HS-5 (cell line): Measurements from ENCODE around the gene GNG4.
"Not testable (repeated sequence)": the region's sequence is repeated elsewhere in the genome, so short reads cannot be mapped to it uniquely, and the experiment has no call there.

Source experiments
- DNase-seq: peaks from one replicate; pipeline ENCODE4 v3.0.0-alpha.2; 2012; ENCODE audit warnings: low read depth

GNG4 gene

DNA sequence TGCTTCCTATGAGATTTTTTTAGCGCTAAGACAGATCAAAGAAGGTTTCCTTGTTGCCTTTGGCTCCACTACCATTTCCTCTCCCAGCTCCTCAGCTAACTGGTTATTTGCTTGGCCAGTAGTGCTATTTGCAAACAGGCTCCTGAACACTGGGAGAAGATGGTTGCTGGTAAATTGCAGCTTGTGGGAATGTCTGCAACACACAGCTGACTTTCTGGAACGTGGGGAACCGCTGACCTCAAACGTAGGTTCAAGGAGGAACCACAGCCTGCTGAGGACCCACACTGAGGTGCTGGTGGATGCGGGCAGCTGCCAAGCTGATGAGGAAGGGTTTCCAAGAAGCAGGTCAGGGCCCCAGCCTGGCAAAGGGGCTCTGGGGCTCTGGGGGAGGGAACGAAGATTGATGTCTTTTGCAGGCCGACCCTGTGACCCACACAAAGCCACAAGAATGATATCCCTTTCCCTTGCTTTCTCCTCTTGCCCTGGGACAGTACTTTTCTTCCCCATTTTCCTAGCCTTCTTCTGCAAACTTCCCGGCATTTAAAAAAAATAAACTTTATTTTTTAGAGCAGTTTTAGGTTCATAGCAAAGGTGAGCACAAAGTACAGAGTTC, 24.8 kb downstream of the GNG4 start:
- no peak for DNase-seq

DNA sequence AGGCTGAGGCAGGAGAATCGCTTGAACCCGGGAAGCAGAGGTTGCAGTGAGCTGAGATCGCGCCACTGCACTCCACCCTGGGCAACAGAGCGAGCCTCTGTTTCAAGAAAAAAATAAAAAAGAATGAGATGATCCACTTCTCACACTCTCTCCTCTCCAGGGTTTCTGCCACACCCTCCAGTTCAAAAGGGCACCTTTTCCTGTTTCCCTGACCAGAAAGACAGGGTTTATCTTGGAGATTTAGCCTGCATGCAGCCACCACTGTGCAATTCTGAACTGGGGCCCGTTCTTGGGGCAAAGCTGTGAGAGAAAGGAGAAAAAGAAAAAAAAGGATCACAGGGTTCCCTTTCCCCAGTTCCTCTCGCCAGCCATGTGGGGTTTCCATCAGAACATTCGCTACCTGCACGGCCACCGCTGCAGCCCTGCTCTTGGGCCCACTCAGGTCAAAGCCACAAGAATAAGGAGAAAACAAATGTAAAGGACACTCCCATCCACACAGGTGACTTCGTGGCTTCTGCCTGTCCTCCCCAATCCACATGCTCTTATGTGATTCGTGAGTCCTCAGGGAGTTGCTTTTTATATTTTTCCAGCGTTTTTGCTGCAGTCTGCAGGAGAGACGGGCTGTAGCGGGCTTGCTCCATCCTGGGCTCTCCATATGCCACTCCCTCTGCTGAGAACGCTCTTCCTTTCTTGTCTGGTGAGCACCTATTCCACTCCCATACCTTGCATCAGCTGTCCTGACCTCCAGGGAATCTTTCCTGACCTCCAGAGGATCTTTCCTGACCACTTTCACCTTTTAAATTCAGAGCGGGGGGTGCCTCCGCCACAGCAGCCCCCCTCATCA, 26.4 kb downstream of the GNG4 start:
- no peak for DNase-seq

DNA sequence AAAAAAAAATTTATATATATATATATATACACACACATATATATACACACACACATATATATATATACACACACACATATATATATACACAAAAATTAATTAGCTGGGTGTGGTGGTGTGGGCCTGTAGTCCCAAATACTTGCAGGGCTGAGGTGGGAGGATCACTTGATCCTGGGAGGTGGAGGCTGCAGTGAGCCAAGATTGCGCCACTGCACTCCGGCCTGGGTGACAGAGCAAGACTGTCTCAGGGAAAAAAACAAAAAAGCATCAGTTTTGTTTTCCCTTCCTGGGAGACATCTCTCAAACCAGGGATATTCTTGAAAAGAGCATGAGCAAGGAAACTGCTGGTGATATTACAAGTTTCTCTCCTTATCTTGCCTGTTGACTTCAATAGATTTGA, 30.4 kb downstream of the GNG4 start:
- DNase-seq: not testable (repeated sequence)

DNA sequence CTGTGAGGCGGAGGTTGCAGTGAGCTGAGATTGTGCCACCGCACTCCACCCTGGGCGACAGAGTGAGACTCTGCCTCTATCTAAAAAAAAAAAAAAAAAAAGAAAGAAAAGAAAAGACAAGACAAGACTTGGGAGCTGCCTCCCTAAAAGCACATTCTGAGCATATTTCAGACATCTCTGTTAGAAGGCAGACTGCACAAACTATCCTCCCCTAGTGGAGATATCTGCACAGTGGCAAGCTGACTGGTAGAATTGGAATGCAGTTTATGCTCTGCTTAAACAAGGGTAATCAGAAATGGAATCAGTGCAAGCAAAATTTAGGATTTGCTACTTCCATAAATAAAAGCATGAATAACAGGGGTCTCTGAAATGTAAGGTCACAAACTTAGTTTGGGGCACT, 31.8 kb downstream of the GNG4 start:
- DNase-seq: peak; percentile 19

DNA sequence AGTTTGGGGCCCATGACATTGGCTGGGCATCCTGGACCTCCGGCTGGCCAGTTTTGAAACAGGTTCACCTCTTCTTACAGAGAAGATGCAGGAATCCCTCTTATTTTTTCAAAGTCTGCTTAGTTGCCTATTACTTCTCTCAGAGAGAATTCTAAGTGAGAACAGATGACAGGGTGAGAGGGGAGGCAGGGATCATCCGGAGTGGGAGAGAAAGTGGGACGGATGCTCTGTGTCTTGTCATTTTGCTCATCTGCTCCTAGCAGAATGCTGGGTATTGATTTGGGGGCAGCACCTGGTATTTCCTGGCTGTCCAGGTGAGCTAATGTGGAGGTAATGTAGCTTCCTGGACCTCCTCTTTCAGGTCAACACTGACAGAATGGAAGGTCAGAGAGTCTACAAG, 32.4 kb downstream of the GNG4 start:
- DNase-seq: no peak

DNA sequence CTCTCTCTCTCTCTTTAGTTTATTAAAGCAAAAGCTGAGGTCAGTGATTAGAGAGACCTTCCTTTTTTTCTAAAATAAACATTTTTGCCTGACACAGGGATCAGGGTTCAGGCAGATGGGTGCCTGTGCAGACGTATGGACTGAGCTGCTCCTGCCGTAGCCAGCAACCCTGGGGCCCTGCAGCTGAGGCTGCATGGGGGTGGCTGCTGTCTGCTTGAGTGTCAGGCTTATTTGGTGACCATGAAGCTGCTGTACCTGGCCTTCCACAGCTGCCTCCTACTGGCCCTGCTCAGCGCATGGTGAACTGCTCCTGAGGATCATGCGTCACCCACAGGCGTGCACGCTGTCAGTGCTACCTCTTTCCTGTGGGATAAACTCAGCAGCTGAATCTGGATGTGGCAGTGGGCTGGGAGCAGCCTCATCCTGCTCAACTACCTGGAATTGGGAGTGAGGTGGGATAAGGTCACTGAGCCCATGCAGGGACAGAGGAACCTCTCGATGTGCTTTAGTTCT, 35.1 kb downstream of the GNG4 start:
- no peak for DNase-seq

DNA sequence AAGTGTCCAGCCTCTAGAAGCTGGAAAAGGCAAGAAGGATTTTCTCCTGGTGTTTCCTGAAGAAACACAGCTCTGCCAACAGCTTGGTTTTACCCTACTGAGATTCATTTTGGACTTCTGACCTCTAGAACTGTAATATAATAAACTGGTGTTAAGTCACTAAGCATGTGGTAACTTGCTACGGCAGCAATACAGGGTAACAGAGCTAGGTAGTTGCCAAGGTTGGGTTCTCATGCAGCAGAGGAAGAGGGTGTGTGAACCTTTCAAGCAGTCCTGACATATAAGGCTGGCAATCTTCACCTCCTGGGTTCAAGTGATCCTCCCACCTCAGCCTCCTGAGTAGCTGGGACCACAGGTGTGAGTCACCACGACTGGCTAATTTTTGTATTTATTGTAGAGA, 36.0 kb downstream of the GNG4 start:
- DNase-seq: no peak

DNA sequence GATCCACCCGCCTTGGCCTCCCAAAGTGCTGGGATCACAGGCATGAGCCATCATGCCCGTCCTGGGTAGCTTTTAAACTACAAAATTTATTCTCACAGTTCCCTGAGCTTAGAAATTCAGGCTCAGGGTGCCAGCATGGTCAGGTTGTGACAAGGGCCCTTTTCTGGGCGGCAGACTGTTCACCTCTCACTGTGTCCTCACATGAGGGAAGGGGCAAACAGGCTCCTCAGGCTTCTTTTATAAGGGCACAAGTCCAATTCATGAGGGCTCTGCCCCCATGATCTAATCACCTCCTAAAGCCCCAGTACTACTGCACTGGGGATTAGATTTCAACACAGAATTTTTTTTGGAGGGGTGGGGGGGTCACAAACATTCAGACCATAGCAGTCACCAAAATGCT, 36.8 kb downstream of the GNG4 start:
- no peak for DNase-seq

DNA sequence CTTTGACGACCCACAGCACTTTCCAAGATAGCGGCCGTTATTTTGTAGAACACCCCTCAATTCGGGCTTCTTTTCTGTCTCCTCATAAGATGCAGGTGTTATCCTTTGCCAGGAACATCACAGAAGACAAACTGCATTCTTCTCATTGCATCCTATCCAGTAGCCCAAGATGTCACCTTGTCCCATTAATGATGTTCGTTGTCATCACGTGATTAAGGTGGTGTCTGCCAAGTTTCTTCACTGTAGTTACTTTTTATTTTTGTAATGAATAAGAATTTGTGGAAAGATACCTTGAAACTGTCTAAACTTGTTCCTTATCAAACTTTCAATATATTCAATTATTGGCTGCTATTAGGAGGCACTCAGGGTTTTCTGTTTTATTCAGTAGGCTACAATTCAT, 39.4 kb downstream of the GNG4 start:
- DNase-seq: no peak

DNA sequence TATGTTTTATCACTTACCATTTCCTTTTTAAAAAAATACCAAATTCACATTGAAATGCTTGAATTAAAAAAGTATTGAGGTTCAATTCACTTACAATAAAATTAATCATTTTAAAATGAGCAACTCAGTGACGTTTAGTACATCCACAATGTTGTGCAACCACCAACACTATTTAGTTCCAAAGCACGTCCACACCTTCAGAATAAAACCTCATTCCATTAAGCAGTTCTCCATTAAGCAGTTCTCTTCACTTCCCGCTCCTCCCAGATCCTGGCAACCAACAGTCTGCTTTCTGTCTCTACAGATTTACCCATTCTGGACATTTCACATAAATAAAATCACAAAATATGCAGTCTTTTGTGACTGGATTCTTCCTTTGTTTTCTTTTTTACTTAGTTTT, 41.3 kb downstream of the GNG4 start:
- DNase-seq: no peak

DNA sequence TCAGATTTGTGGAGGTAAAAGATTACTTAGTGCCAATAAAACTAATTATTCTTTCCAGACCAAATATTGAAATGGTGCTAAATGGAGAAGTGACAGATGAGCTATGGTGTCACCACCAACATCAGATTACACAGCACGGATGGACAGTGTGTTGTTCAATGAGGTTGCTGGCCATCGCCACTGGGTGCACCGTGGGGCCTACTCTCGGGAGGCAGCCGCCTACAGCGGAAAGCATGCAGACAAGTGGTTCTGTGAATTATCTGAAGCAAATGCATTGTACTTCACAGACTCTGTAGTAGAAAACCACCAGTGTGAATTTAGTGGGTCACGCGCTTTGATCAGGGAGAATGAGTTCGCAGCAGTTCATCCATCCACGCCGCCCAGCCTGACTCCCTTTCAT, 42.3 kb downstream of the GNG4 start:
- no peak for DNase-seq

DNA sequence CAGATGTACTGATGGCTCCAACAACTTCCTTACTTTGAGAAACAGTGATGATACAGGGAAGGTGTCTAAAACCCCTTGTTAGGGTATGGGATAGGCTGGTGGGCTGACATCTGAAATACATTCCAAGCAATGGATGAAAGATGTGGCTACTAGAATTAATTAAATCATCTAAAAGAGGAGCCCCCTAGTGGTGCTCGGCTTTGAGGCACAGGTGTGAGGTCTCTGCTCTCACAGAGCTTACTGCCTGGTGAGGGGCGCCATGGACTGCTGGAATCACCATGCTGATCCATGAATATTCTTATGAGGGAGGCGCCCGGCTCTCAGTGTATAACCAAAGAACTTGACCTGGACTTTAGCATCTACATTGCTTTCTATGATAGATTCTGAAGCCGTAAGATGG, 48.5 kb downstream of the GNG4 start:
- no peak for DNase-seq

DNA sequence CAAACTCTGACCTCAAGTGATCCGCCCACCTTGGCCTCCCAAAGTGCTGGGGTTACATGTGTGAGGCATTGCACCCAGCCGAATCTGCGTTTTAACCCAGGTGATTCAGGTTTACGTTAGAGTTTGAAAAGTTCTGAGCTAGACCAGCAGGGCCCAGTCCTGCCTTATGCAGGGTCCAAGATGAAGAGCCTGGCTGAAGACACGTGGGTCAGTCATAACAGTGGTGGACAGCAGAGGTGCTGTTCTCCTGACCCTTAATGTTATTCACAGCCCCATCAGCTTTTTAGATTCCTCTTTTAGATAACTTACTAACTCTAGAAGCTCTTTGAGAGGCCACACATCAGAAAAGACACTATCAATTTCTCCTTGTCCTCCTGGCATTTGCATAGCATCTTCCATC, 50.0 kb downstream of the GNG4 start:
- no peak for DNase-seq

DNA sequence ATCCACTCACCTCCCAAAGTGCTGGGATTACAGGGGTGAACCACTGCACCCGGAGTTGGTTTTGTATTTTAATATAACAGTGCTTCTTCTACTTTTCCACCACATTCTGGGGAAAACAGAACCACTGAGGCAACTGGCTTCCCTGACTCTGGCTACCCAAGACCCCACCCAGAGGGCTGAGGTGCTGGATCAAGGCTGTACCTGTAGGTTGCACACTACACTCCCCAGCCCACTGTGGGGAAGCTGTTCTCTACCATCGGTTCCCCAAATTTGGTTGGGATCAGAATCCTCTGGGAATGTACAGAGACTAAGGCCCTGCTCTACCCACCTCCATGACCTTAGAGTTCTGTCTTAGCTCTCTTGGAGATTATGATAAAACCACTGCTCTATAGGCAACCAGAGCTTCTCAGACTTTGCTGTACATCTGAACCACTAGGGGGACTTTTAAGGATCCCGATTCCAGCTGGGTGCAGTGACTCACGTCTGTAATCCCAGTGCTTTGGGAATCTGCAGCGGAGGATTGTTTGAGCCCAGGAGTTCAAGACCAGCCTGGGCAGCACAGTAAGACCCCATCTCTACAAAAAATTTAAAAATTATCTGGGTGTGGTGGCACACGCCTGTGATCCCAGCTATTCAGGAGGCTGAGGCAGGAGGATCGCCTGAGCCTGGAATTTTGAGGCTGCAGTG, 51.6 kb downstream of the GNG4 start:
- peak; percentile 19 for DNase-seq

DNA sequence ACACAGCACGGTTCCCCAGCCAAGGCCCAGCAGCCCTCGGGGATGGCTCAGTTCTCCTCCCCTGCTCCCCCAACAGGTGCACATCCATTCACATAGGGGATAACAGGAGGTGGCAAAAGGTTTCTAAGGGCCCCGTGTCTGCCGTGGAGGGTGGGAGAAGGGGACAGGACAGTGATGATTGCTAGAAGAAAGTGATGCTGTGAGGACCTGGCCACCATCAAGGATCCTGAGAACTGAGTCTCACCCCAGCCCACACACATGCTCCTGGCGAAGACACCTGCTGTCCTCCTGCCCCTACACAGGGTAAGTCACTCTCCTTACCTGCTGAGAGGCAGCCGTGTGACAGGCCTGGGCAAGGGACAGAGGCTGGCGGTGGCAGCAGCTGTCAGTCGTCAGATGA, 54.5 kb downstream of the GNG4 start:
- no peak for DNase-seq

DNA sequence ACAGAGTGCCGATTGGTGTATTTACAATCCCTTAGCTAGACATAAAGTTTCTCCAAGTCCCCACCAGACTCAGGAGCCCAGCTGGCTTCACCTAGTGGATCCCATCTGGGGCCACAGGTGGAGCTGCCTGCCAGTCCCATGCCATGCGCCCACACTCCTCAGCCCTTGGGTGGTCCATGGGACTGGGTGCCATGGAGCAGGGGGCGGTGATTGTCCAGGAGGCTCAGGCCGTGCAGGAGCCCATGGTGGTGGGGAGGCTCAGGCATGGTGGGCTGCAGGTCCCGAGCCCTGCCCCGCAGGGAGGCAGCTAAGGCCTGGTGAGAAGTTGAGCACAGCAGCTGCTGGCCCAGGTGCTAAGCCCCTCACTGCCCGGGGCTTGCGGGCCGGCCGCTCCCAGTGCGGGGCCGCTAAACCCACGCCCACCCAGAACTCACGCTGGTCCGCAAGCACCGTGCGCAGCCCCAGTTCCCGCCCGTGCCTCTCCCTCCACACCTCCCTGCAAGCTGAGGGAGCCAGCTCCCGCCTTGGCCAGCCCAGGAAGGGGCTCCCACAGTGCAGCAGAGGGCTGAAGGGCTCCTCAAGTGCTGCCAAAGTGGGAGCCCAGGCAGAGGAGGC, 55.2 kb downstream of the GNG4 start:
- DNase-seq: not testable (repeated sequence)

DNA sequence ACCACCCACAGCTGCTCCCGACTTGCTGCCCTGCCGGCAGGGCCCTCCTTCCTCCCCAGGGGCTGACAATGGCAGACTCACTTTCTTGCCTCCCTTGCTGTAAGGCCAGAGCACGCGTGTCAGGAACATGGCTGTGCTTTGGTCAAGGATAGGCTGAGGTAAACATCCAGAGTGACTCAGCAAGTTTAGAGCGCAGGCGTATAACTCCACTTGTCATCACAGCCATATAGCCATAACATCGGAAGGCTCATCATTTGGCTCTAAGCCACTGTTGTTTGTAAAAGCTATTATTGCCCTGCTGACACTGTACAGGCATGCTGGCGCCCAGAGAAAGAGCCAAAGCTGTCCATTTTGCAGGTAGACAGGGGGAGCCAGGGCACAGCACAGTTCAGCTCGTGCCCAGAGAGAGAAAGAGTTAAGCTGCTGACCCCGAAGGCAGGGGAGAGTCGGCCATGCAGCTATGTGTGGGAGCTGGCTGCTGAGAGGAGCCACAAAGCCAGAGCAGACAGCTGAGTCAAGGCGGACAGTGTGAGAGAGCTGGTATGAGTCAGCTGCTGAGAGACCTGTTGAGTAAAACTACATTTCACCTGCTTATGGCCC, 60.6 kb downstream of the GNG4 start:
- DNase-seq: no peak

DNA sequence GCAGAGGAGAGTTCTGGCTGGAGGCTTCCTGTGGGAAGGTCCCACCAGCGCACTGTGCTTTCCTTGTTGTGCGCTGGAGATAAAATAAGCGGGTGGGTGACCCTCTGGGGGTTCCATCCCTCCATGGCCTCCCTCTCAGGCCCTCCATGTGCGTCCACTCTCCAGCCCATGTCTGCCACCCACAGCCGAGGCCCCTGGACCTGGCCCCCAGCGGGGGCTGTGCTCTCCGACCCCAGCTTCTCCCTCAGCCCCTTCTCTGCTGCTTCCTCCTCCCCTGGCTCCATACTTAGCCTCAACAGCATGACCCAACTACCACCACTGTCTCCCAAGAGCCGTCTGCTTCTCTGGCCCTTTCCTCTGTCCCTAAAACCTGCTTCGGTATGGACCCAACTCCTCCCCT, 61.4 kb downstream of the GNG4 start:
- no peak for DNase-seq

DNA sequence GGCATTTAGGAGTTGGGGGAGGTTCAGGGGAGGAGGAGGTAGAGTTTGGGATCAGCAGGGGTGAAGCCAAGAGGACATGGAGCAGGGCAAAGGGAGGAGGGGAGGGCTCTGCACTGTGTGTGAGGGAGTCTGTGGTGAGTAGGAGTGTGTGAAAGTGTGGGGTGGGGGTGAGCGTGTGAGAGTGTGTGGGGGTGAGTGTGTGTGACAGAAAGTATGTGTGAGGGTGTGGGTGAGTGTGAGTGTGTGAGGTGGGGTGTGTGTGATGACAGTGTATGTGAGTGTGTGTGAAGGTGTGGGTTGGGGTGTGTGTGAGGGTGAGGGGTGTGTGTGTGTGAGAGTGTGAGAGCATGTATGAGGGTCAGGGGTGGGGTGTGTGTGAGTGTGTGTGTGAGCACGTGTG, 62.6 kb downstream of the GNG4 start:
- no peak for DNase-seq

DNA sequence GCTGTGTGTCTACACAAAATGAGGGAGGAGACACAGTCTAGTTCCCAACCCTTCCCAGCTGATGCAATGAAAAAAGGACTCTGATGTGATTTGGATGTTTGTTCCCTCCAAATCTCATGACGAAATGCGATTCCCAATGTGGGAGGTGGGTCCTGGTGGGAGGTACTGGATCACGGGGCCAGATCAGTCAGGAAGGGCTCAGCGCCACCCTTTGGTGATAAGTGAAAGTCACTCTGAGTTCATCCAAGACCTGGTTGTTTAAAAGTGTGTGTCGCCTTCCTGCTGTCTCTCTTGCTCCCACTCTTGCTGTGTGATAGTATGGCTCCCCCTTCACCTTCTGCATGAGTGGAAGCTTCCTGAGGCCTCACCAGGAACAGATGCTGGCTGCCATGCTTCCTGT, 63.2 kb downstream of the GNG4 start:
- no peak for DNase-seq

DNA sequence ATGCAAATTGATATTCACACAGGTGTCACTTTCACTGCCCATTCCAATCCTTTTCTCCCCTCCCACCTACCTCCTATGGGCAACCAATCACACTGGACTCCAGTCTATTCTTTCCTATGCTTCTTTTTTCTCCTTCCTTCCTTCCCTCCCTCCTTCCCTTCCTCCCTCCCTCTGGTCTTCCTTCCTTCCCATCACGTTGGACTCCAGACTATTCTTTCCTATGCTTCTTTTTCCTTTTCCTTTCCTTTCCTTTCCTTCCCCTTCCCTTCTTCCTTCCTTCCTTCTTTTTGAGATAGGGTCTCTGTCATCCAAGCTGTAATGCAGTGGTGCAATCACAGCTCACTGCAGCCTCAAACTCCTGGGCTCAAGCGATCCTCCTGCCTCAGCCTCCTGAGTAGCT, 64.6 kb downstream of the GNG4 start:
- DNase-seq: no peak

DNA sequence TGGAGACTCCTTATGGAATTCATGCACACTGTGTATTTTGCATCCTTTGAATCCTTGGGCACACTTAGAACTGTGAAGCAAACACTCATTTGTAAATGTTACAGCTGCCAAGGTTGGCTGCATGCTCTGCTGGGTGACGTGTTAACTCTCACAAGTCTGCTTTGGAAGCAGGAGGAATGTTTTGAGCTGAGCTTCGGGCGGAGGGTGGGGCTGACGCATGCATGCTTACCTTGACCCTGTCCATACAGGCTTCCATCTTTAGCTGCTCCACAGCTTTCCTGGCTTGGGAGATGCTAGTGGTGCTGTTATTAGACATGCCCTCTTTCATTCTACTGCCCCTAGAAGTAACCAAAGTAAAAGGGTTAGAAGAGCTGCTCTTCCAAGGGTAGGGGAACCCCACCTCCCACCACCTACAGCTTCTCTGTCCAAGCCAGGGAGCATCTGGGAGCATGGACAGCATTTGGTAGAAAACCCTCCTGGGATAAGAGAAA, 66.0 kb downstream of the GNG4 start:
- DNase-seq: no peak
